ENCODE results near the gene STPG4.
"Not testable (repeated sequence)": the region's sequence is repeated elsewhere in the genome, so short reads cannot be mapped to it uniquely, and the experiment has no call there.

DNA sequence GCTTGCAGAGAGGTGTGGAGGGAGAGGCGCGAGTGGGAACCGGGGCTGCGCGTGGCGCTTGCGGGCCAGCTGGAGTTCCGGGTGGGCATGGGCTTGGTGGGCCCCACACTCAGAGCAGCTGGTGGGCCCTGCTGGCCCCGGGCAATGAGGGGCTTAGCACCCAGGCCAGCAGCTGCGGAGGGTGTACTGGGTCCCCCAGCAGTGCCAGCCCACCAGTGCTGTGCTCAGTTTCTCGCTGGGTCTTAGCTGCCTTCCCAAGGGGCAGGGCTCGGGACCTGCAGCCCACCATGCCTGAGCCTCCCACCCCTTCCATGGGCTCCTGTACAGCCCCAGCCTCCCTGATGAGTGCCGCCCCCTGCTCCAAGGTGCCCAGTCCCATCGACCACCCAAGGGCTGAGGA lies 55.4 kb downstream of the STPG4 start:
- not testable (repeated sequence) for TF ChIP-seq HDAC6 (IDR thresholded peaks at IDR 0.05; ENCODE audit: low read depth, low read length); ZNF274 (IDR thresholded peaks at IDR 0.05; ENCODE audit: borderline replicate concordance, extremely low read depth, low read length); SAP30 (IDR thresholded peaks at IDR 0.05; ENCODE audit: insufficient read depth, insufficient replicate concordance, low read length); CEBPB (IDR thresholded peaks at IDR 0.05; ENCODE audit: low read depth, low read length); EZH2 (IDR thresholded peaks at IDR 0.05; ENCODE audit: low read depth, low read length, severe bottlenecking); KDM1A (IDR thresholded peaks at IDR 0.05; ENCODE audit: borderline replicate concordance, low read length); POLR2A (IDR thresholded peaks at IDR 0.05; ENCODE audit: control extremely low read depth in 1 of 2, low read depth in 2 of 2, low read length in 2 of 2); GTF2F1 (IDR thresholded peaks at IDR 0.05; ENCODE audit: borderline replicate concordance, low read depth, low read length); RAD21 (IDR thresholded peaks at IDR 0.05 in 1 of 2, conservative IDR thresholded peaks at IDR 0.05 in 1 of 2; ENCODE audit: low read depth in 2 of 2, low read length in 2 of 2)
- TF ChIP-seq, protein P1, sequence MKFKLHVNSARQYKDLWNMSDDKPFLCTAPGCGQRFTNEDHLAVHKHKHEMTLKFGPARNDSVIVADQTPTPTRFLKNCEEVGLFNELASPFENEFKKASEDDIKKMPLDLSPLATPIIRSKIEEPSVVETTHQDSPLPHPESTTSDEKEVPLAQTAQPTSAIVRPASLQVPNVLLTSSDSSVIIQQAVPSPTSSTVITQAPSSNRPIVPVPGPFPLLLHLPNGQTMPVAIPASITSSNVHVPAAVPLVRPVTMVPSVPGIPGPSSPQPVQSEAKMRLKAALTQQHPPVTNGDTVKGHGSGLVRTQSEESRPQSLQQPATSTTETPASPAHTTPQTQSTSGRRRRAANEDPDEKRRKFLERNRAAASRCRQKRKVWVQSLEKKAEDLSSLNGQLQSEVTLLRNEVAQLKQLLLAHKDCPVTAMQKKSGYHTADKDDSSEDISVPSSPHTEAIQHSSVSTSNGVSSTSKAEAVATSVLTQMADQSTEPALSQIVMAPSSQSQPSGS (IDR thresholded peaks at IDR 0.05; ENCODE audit: low read length): not testable (repeated sequence)
- TF ChIP-seq, protein P2, sequence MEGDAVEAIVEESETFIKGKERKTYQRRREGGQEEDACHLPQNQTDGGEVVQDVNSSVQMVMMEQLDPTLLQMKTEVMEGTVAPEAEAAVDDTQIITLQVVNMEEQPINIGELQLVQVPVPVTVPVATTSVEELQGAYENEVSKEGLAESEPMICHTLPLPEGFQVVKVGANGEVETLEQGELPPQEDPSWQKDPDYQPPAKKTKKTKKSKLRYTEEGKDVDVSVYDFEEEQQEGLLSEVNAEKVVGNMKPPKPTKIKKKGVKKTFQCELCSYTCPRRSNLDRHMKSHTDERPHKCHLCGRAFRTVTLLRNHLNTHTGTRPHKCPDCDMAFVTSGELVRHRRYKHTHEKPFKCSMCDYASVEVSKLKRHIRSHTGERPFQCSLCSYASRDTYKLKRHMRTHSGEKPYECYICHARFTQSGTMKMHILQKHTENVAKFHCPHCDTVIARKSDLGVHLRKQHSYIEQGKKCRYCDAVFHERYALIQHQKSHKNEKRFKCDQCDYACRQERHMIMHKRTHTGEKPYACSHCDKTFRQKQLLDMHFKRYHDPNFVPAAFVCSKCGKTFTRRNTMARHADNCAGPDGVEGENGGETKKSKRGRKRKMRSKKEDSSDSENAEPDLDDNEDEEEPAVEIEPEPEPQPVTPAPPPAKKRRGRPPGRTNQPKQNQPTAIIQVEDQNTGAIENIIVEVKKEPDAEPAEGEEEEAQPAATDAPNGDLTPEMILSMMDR (IDR thresholded peaks at IDR 0.05; ENCODE audit: control extremely low read depth in 1 of 3, insufficient read depth in 1 of 3, low read depth in 1 of 3, low read length in 3 of 3): not testable (repeated sequence)
- TF ChIP-seq, protein P3, sequence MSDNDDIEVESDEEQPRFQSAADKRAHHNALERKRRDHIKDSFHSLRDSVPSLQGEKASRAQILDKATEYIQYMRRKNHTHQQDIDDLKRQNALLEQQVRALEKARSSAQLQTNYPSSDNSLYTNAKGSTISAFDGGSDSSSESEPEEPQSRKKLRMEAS (IDR thresholded peaks at IDR 0.05): not testable (repeated sequence)
- TF ChIP-seq, protein P4, sequence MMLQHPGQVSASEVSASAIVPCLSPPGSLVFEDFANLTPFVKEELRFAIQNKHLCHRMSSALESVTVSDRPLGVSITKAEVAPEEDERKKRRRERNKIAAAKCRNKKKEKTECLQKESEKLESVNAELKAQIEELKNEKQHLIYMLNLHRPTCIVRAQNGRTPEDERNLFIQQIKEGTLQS (IDR thresholded peaks at IDR 0.05; ENCODE audit: insufficient read depth, low read depth, low read length): not testable (repeated sequence)

Data from H1 (cell line).